HepG2 (cell line): ENCODE measurements around the gene MAP2K7. TPM values are rescaled to one million over a fixed set of nuclear protein-coding genes. Genes with fewer than 3 reads are reported as not detected.

ENCODE experiments used
- CEBPB ChIP-seq: IDR thresholded peaks from 2 replicates; pipeline ENCODE4 v1.6.1; 2011; ENCODE audit warnings: low read depth, low read length, improper control_type of control experiment, borderline replicate concordance
- DBP ChIP-seq: sonication (generic); formaldehyde crosslinking; IDR thresholded peaks from 2 replicates; pipeline ENCODE4 v1.4.0; 2020; ENCODE audit warnings: missing genetic modification reagents; ENCODE audit errors: not compliant biosample characterization
- DMAP1 ChIP-seq: IDR thresholded peaks from 2 replicates; pipeline ENCODE4 v1.6.1; 2016
- HOXA9 ChIP-seq: sonication (generic); formaldehyde crosslinking; IDR thresholded peaks from 2 replicates; pipeline ENCODE4 v1.8.1; 2022; ENCODE audit warnings: missing genetic modification reagents, mild to moderate bottlenecking, moderate library complexity, borderline replicate concordance
- IRF1 ChIP-seq: sonication (generic); formaldehyde crosslinking; IDR thresholded peaks from 2 replicates; pipeline ENCODE4 v1.4.0; 2020; ENCODE audit warnings: low read depth, mild to moderate bottlenecking, missing genetic modification reagents
- KLF13 ChIP-seq: sonication (generic); formaldehyde crosslinking; IDR thresholded peaks from 2 replicates; pipeline ENCODE4 v1.4.0; 2020; ENCODE audit warnings: mild to moderate bottlenecking, missing genetic modification reagents
- MIER2 ChIP-seq: IDR thresholded peaks from 2 replicates; pipeline ENCODE4 v1.6.1; 2016; ENCODE audit warnings: missing biosample characterization, missing genetic modification reagents
- MLLT10 ChIP-seq: sonication (generic); formaldehyde crosslinking; IDR thresholded peaks from 2 replicates; pipeline ENCODE4 v1.4.0; 2020; ENCODE audit warnings: missing genetic modification reagents
- MLX ChIP-seq: IDR thresholded peaks from 2 replicates; pipeline ENCODE4 v1.6.1; 2016
- POLR2G ChIP-seq: fragments of 200-400 bp; formaldehyde crosslinking; IDR thresholded peaks from 2 replicates; pipeline ENCODE4 v1.6.1; 2018; ENCODE audit warnings: mild to moderate bottlenecking, low read depth, low read length, moderate library complexity
- TFDP2 ChIP-seq: sonication (generic); formaldehyde crosslinking; IDR thresholded peaks from 2 replicates; pipeline ENCODE4 v1.4.0; 2020; ENCODE audit warnings: missing genetic modification reagents
- ZHX1 ChIP-seq: sonication (generic); formaldehyde crosslinking; IDR thresholded peaks from 2 replicates; pipeline ENCODE4 v1.8.1; 2022; ENCODE audit warnings: low read depth, mild to moderate bottlenecking, missing genetic modification reagents
- ZMAT3 ChIP-seq: sonication (generic); formaldehyde crosslinking; conservative IDR thresholded peaks from 2 replicates; pipeline ENCODE4 v1.7.0; 2021; ENCODE audit warnings: missing genetic modification reagents
- ZNF264 ChIP-seq: sonication (generic); formaldehyde crosslinking; IDR thresholded peaks from 2 replicates; pipeline ENCODE4 v1.4.0; 2020; ENCODE audit warnings: missing genetic modification reagents
- ZNF280D ChIP-seq: sonication (generic); formaldehyde crosslinking; IDR thresholded peaks from 2 replicates; pipeline ENCODE4 v1.5.1; 2020; ENCODE audit warnings: mild to moderate bottlenecking, missing genetic modification reagents
- ZNF598 ChIP-seq: sonication (generic); formaldehyde crosslinking; IDR thresholded peaks from 2 replicates; pipeline ENCODE4 v1.5.1; 2020; ENCODE audit warnings: mild to moderate bottlenecking, missing genetic modification reagents, borderline replicate concordance
- ZNF619 ChIP-seq: sonication (generic); formaldehyde crosslinking; IDR thresholded peaks from 2 replicates; pipeline ENCODE4 v1.4.0; 2020; ENCODE audit warnings: mild to moderate bottlenecking, missing genetic modification reagents
- ZSCAN21 ChIP-seq: sonication (generic); formaldehyde crosslinking; IDR thresholded peaks from 2 replicates; pipeline ENCODE4 v1.8.0; 2022; ENCODE audit warnings: mild to moderate bottlenecking, missing genetic modification reagents, moderate library complexity, borderline replicate concordance
- ZSCAN29 ChIP-seq: sonication (generic); formaldehyde crosslinking; conservative IDR thresholded peaks from 2 replicates; pipeline ENCODE4 v1.4.0; 2020; ENCODE audit warnings: mild to moderate bottlenecking, missing genetic modification reagents
- polyA plus RNA-seq, 8 experiments: library from polyadenylated mRNA; depleted of rRNA in 3 of 8; stranded (reverse) in 7 of 8; unstranded in 1 of 8; fragments of >200 nt; fragmentation: Illumina TruSeq in 4 of 8; extraction: Trizol in 4 of 8; gene quantifications; 2 replicates each; pipeline versions ENCODE4 v1.2.1 to v1.2.3, GENCODE V29; 2011 to 2016; ENCODE audit warnings: low read depth in 4 of 8, missing spikeins in 1 of 8, mixed read lengths in 1 of 8; ENCODE audit not compliant: insufficient read depth in 1 of 8
- total RNA-seq, 5 experiments: library from RNA; depleted of rRNA; stranded (reverse); fragments of >200 nt; fragmentation: Illumina TruSeq; extraction: Trizol; gene quantifications; 2 replicates each; pipeline ENCODE4 v1.2.3, GENCODE V29; 2016; ENCODE audit warnings: low read depth in 1 of 5

The MAP2K7 gene
- total and polyA plus RNA-seq, 2 of the 13 experiments (the other 11 are each of a cell fraction or from before 2014, with no cell fraction given), result 9.0 to 10.8 TPM

- TF ChIP-seq MLX (CRISPR knock-in tag) (no peak), HOXA9 (CRISPR knock-in tag) (no peak), IRF1 (CRISPR knock-in tag) (no peak), ZSCAN29 (CRISPR knock-in tag) (no peak), DMAP1 (CRISPR knock-in tag) (peak; percentile 95; the same call in 1 of the 2 replicates), MIER2 (CRISPR knock-in tag) (no peak), ZNF619 (CRISPR knock-in tag) (0 out of 2 replicates have a peak, but pooled peaks have one; percentile 30), CEBPB (peak; percentile 99), TFDP2 (CRISPR knock-in tag) (peak; percentile 74), ZMAT3 (CRISPR knock-in tag) (0 out of 2 replicates have a peak, but pooled peaks have one; percentile 72), ZNF598 (peak; percentile 60; the same call in 1 of the 2 replicates), POLR2G (peak; percentile 97), KLF13 (no peak), ZNF280D (CRISPR knock-in tag) (peak; percentile 80; the same call in 1 of the 2 replicates), ZSCAN21 (peak; percentile 24; the same call in 1 of the 2 replicates), MLLT10 (CRISPR knock-in tag) (no peak), ZNF264 (CRISPR knock-in tag) (peak; percentile 20; the same call in 1 of the 2 replicates), ZHX1 (CRISPR knock-in tag) (peak; percentile 85; the same call in 1 of the 2 replicates), DBP (CRISPR knock-in tag) (no peak)
These were observed 39.9 kb downstream of the MAP2K7 start, which contains the start of gene TIMM44 (continued) for GRCh38 chr19:7943444-7944176.
